Esophagus mucosa (tissue), 1 donor: ENCODE results near the gene AGPS. TPM values are rescaled to one million over a fixed set of nuclear protein-coding genes. Genes with fewer than 3 reads are reported as not detected.
"Not testable (repeated sequence)": the region's sequence is repeated elsewhere in the genome, so short reads cannot be mapped to it uniquely, and the experiment has no call there.

ENCODE experiments used
- ATAC-seq: fragments of 200-7000 bp; cut with Tn5 transposase; one replicate; pipeline ENCODE4 v1.9.1; 2020
- total RNA-seq: library from RNA; stranded (reverse); gene quantifications from one replicate; pipeline ENCODE4 v1.2.4, GENCODE V29; 2023
- donor health status: DM: yes; HTN: yes; CAD: no.

The AGPS gene
- total RNA-seq, result 38.1 TPM

DNA sequence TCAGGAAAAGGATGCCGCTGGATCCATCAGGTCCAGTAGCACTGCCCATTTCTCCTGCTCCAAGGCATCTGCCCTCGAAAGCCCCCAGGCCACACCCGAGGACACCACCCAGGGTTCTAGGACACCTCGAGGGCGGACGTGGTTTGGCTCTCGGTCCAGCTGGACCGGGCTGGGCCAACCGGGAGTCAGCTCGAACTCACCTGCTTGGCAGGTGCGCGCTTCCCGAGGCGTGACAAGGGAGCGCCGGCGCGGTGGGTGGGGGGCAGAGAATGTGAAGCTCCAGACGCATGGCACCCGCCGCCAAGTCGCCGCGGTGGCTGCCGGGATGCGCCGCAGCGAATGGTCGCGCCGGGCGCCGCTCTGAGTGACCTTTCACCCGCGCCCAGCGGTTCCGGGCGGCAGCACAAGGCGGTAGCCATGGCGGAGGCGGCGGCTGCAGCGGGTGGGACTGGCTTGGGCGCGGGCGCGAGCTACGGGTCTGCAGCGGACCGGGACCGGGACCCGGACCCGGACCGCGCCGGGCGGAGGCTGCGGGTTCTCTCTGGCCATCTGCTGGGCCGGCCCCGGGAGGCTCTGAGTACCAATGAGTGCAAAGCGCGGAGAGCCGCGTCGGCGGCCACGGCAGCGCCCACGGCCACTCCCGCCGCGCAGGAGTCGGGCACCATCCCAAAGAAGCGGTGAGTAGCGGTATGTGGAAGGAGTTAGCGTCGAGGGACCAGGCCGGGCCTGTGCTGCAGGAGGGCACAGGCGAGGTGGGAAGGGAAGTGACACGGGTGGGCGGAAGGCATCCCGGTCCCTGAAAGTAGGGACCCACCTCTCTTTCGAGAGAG lies at the start of gene AGPS:
Gene AGPS, plus strand, starts transcription at position 401 of the 830 bp plus-strand sequence. Its CDS starts 17 bp downstream, at position 418.
- peak; percentile 79 for ATAC-seq

DNA sequence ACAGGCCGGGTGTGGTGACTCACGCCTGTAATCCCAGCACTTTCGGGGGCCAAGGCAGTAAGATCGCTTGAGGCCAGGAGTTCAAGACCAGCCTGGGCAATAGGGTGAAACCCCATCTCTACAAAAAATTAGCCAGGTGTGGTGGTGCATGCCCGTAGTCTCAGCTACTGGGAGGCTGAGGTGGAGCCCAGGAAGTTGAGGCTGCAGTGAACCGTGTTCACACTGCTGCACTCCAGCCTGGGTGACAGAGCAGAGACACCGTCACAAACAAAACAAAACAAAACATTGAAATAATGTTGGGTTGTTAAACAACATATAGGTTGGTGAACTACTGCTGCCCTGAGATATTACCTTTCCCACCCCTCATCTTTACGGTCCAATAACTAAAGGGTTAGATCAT lies 48.8 kb upstream of the AGPS start:
- ATAC-seq, result no peak

DNA sequence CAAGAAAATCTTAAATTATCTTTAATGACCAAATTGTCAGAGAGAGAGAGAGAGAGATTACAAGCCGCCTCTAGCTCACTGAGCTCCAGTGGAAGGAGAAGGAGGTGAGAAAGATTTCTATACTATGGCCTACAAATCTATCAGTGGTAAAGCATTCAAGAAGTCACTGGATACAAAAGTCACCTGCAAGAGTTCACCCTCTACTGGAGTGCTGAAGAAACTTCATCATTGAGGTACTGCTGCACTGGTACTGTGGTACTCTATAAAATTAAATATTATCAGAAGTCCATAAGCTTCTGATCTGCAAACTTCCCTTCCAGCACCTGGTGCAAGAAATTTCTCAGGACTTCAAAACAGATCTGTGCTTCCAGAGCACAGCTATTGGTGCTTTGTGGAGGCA lies 48.3 kb upstream of the AGPS start:
- ATAC-seq, result no peak

DNA sequence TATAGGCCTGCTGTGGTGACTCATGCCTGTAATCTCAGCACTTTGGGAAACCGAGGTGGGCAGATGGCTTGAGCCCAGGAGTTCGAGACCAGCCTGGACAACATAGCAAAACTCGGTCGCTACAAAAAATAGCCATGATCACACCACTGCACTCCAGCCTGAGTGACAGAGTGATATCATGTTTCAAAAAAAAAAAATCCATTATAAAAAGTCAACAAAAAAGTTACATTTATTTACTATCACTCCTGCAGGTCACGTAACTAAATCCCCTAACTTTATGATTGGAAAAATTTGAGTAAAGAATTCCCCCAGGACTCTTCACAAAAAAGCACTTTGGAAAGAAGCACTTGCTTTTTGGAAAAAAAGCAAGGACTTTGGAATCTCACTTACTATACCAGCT lies 46.4 kb upstream of the AGPS start:
- ATAC-seq, result no peak

DNA sequence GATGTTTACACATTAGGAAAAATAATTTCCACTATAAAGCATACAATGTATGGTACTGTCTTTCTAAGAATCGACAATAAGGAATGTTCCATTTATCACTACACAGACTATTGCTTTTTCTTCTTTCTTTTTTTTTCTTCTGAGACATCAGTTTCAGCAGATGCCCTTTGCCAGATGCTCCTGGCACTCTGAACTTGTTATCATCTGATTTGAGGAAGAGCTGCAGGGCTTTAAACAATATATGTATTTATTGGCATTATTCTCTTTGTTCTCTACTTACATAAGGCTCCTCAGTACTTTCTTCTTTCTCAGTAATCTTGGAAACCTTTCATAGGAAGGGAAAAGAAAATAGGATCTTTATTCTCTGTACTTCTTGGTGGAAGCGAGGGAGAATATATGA lies 45.0 kb upstream of the AGPS start:
- ATAC-seq, result no peak

DNA sequence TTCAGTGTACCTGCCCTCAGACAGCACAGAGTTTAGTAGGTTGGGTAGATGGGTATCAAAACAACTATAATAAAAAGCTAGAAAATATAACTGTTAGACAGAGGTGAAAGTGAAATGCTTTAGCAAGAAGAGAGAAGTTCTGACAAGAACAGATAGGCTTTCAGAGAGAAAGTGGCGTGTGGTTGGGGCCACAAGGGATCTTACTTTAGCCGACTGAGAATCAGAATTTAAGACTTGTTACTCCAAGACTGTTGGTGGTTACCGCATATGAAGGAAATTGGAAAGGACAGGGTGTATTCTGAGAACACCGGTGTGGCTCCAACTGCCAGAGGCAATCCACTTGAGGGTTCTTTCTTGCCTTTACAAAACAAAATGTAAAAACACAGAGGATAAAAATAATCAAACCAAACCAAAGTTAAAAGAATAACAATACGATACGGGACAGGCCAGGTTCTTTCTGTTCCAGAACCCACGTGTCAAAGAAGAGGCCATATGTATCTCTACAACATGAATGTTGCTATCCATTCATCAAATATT lies 44.4 kb upstream of the AGPS start:
- ATAC-seq, result no peak

DNA sequence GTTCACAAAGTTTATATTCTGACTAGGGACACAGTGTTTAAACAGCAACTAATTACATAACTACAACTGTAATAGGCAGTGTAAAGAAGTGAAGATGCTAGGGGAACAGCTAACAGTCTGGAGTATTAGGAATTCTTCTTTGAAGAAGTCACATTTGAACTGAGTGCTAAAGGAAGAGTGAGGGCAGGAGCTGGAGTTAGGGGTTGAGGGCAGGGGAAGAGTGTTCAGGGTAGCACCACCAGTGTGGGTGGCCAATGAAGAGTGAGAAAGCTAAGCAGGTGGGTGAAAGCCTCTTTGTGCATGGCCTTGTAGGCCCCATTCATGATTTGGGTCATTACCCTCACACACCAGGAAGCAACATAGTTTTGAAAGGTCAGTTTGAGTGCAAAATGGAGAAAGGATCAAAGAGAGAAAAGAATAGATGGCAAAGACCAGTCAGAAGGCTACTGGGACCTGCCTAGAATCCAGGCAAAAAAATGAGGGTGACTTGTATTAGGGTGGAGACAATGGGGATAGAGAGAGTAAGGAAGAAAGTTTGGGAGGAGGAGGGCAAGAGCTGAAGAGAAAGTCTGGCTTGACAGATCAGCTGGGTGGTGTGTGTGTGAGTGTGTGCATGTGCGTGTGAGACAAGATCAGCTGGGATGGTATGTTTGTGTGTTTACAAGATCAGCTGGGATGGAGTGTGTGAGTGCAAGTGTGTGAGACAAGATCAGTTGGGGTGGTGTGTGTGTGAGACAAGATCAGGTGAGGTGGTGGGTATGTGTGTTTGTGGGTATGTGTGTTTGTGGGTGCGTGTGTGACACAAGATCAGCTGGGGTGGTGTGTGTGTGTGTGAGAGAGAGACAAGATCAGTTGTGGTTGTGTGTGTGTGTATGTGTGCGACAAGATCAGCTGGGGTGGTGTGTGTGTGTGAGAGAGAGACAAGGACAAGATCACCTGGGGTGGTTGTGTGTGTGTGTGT lies 43.6 kb upstream of the AGPS start:
- no peak for ATAC-seq

DNA sequence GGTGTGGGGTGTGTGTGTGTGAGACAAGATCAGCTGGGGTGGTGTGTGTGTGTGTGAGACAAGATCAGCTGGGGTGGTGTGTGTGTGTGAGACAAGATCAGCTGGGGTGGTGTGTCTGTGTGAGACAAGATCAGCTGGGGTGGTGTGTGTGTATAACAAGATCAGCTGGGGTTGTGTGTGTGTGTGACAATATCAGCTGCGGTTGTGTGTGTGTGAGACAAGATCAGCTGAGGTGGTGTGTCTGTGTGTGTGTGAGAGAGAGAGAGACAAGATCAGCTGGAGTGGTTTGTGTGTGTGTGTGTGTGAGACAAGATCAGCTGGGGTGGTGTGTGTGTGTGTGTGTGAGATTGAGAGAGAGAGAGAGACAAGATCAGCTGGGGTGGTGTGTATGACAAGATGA lies 41.9 kb upstream of the AGPS start:
- ATAC-seq, result not testable (repeated sequence)

DNA sequence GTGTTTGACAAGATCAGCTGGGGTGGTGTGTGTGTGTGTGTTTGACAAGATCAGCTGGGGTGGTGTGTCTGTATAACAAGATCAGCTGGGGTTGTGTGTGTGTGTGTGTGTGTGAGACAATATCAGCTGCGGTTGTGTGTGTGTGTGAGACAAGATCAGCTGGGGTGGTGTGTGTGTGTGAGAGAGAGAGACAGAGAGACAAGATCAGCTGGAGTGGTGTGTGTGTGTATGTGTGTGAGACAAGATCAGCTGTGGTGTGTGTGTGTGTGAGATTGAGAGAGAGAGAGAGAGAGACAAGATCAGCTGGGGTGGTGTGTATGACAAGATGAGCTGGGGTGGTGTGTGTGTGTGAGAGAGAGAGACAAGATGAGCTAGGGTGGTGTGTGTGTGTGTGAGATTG lies 41.5 kb upstream of the AGPS start:
- not testable (repeated sequence) for ATAC-seq

DNA sequence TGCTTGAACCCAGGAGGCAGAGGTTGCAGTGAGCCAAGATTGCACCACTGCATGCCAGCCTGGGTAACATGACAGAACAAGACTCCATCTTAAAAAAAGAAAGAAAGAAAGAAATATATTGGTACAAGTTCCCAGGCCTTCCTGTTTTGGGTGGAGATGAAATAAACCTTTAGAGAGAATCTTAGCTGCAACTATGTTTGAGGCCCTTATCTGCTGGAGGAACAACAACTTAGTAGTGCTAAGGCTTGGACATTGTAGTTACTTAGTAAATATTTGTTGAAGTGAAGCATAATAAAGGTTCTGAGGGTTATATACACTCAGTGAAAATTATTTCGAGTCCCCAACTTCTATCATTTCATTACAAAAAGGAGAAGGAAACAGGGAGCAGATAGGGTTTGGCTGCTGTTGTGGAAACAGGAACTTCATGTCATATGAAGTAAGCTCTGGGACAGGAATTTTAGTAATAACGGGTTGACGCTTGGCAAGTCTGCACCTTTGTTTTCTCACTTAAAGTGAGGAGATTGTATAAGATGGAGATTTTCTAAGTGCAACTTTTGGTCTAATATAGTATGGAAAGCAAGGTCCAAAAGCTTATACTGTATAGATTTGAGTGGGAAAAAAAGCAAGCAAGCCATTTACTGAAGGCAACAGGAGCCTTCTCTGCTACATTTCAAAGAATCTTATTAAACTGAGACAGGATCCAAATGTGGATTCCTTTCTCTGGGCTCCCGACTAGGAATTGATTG lies 40.0 kb upstream of the AGPS start:
- peak; percentile 23 for ATAC-seq

DNA sequence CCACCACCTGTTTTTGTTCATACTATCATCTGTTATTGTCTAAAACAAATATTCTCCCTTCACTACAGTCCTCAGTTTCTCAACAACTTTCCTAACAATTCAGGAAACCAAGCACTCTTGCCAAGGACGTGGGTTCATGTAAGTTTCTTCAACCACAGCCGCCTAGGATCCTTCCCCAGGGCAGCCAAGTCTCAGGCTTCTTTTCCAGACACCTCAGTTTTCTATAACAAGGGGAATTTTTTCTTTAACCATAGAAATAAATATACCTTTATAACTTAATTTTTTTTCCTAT lies 39.4 kb upstream of the AGPS start:
- ATAC-seq, result no peak

DNA sequence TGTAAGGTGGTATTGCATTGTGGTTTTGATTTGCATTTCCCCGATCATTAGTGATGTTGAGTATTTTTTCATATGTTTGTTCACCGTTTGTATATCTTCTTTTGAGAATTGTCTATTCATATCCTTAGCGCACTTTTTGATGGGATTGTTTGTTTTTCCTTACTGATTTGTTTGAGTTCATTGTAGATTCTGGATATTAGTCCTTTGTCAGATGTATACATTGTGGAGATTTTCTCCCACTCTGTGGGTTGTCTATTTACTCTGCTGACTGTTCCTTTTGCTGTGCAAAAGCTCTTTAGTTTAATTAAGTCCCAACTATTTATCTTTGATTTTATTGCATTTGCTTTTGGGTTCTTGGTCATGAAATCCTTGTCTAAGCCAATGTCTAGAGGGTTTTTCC lies 38.0 kb upstream of the AGPS start:
- ATAC-seq, result not testable (repeated sequence)

DNA sequence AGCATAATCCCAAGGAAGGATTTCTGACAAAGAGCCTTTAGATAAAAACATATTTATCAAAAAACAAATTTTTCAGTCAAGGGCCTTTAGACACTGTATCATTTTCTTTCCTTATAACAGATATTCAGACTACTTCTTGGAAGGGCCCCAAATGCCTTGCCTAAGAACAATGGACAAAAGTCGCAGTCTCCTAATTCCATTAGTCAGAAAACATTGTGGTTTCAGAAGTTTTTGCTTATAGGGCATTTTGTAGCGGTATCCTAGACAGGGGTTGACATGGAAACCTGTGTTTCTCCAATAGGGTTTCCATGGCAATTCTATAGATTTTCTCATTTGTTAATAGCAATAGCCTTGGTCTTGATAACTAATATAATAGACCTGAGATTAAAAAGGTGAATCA lies 36.7 kb upstream of the AGPS start:
- no peak for ATAC-seq

DNA sequence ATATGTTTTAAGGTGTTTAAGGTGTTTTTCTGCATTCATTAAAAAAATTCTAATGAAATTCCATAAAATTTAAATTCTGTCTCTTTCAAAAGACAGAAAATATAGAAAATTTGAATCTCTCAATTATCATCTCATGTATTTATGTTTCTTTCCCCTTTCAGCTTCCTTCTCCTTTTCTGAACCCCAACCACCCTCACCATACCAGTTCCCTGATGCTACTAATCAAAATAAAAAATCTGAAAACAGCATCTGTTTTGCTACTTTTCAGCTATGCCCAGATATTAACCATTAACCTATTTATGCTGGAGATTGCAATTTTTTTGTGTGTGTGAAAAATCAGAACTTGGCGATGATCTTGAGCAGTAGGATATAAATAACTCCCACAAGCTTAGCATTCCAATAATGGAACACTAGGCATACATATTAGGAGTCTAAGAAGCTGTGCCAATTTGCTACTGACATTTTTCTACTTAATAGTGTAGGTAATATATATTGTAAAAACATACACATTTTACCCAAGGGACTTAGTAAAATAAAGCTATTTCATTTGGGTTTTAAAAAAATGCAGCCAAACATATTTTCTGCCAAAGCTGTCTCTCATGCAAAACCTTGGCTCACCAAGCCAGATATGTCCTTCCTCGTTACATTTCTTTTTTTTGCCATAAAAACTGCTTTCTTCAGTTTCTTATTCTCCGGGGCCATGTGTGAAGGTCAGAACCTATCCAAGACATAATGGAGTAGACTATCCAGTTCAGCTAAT lies 32.6 kb upstream of the AGPS start:
- no peak for ATAC-seq

DNA sequence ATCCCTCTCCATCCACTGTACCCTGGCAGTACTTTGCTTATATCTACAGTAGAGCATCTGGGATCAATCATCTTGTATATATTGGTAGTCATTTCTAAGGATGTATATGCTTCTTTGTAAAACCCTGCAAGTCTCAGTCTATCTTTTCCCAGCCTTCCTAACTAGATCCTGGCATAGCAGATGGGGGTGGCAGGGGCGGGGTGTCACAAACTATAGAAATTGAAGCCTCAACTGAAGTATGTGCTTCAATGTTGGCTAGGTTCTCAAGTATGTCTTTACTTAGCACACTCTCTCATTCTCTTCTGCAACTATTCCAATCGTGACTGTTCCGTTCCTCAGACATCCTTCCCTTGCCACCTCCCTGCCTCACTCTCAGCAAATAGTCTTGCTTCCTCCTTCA lies 30.1 kb upstream of the AGPS start:
- no peak for ATAC-seq

DNA sequence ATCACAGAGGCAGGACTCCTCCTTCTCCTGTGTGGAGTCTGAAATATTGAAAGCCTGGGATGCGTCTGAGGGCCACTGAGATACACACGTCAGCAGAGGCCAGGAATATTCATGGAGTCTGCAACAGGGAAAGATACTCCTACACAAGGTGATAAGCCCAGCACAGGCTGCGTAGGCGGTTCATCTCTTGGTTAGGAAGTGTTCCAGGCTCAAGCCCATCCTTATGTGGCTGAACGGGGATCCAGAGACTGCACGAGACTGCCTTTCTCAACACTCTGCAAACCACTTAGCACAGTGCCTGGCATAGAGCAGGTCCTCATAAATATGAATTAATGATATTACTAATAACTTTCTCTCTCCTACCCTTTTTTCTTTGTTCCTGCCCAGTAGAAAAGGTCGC lies 29.2 kb upstream of the AGPS start:
- no peak for ATAC-seq

DNA sequence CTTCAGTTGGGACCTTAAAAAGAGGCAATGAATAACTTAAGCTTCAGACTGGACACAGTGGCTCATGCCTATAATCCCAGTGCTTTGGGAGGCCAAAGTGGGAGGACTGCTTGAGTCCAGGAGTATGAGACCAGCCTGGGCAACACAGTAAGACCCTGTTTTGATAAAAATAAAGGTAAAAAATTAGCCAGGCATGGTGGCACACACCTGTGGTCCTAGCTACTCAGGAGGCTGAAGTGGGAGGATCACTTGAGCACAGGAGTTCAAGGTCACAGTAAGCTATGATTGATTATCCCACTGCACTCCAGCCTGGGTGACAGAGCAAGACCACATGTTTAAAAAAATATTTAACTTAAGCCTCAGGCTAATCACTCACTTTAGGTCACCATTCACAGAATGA lies 26.8 kb upstream of the AGPS start:
- ATAC-seq, result not testable (repeated sequence)

DNA sequence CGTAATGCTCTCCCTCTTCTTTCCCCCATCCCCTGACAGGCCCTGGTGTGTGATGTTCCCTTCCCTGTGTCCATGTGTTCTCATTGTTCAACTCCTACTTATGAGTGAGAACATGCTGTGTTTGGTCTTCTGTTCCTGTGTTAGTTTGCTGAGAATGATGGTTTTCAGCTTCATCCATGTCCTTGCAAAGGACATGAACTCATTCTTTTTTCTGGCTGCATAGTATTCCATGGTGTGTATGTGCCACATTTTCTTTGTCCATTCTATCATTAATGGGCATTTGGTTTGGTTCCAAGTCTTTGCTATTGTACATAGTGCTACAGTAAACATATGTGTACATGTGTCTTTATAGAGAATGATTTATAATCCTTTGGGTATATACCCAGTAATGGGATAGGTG lies 24.6 kb upstream of the AGPS start:
- not testable (repeated sequence) for ATAC-seq

DNA sequence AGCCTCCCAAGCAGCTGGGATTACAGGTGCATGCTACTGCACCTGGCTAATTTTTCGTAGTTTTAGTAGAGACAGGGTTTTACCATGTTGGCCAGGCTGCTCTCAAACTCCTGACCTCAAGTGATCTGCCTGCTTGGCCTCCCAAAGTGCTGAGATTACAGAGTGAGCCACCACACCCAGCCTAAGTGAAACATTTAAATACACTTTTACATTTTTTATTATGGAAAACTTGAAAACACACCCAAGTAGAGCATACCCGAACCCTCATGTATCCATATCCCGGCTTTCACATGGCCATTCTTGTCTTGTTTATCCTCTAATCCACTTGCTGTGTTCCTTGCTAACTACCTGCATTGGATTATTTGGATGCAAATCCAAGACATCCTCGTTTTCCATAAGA lies 13.2 kb upstream of the AGPS start:
- ATAC-seq, result no peak

DNA sequence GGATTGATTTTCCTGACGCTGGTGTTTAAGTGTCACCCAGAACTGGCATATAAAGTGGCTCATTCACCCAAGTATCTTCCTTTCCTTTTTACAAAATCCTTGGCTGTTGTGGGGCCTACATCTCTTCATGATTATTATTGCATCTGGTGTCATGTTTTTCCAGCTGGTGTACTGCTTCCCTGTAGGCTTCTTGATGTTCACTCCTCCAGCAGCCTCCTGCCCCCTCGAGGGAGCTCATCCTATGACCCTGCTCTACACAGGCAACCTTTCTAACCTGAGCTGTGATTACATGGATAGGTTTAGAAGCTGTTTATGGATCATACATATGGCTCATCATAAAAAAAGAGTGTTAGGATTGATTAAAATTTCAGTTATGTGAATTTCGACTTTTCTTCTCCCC lies 12.4 kb upstream of the AGPS start:
- ATAC-seq, result no peak

DNA sequence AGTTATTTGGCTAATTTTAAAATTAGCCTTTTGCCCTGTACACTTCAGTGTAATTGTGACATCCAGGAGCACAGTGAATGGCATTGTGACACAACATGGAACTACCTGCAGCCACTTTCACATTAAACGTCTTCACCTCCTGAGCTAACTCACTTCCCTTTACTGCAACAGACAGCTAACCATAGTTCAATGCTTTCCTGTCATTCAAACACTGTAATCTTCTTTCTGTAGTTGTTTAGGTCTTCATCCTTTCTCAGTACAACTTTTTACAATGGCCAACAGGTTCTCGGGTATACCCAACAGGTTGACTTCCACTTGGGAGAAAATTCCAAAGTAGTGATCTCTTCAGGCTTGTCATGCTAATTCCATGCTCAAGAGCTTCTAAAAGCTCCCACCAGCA lies 8.6 kb upstream of the AGPS start:
- ATAC-seq, result no peak

DNA sequence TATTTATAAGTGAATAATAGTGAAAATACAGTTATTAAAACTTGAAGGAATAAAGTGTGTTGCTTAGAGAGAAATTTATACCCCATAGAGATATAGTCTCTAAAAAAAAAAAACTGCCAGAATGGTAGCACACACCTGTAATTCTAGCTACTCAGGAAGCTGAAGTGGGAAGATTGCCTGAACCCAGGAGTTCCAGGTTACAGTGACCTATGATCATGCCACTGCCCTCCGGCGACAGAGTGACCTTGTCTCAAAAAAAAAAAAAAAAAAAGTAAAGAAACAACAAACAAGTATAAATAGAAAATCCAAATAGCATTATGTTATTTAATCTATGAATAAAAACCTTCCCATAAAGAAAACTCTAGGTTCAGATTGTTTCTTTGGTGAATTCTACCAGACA lies 7.4 kb upstream of the AGPS start:
- ATAC-seq, result no peak
